ENCODE measurements around the gene STYX.

The STYX gene

DNA sequence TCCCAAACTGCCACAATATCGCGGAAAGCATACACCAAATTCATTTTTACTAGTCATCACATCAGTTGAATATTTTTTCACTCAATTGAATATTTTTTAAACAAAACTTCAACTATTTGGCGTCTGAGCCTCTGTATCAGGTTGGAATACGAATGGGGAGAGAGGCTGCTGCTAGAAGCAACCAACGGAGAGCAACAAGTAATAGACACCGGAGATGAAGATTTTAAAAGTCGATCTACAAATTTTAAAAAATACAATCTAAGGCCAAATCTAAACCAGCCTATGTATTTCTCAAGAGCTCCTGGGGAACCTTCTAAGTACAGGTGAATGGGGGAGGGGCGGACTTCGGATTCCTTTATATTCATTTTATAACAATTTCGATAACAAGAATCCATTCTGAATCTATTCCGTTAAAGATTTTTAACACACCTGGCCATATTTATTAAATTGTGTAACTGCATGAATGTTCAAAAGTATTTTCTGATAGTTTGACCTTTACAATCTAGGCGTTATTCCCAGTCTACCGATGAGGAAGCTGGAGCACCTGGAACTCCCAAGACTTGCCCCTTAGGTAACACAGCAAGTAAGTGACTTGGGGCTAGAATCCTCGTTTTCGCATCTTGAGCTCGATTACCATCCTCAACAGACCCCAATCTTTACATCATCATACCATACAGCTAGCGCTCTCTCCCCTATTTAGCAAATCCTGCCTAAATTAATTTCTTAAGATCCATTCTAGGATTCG, 60.2 kb downstream of the STYX start:
- DNase-seq (ENCODE audit: low read depth): no peak

- DNase-seq (ENCODE audit: low read depth): no peak
These were observed 60.8 kb downstream of the STYX start for GRCh38 chr14:52790756-52791222.

DNA sequence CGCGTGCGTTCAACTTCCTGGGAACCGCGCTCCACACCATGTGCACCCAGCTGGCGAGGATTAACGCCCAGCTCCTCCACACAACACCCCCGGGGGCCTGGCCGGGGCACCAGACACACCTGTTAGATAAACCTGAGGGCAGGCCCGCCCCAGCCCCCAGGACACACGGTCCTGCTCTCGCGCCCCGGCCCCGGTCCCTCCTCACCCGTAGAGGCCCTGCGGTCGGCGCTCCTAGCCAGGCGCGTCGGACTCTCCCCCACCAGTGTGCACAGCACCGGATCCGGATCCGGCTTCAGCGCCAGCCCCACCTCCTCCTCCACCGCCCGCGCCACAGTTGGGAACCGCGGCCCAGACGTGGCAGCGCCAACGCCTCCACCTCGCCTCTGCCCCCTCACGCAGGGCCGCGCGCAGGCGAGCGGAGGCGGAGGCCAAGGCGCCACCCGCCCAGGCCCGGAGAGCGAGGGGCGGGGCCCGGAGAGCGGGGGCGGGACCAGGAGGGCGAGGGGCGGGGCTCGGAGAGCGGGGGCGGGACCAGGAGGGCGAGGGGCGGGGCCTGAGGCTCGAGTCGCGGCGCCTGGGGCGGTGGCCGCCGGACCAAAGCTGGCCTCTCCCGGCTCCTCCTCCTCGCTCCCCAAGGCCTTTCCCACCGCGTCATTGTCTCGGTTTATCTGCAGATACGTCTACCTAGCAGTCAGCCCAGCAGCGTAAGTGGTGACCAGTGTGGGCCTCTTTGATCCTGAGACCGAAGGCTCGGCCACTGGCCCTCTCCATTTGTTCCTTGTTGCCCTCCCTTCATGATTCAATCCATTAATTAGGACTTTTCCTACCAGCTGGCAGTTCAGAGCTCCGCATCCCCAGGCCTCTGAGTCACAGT, 61.5 kb downstream of the STYX start, which contains the start of gene GNPNAT1:
Gene GNPNAT1 (minus strand): TSS at position 385 of the 874 bp plus-strand sequence. CDS start 6,957 bp downstream, outside the sequence.
- DNase-seq (ENCODE audit: low read depth): peak; percentile 80

DNA sequence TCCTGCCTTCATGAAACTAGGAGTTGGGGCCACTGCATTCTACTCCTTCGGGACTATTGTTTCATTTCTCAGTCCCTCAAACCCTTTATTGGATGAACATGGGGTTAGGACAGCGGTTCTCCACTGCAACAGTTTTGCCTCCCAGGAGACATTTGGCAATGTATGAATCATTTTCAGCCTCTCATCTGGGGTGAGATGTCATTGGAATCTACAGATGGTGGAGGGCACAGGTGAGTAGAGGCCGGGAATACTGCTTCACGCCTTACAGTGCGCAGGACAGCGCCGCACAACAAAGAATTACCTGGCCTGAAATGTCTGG, 62.1 kb downstream of the STYX start:
- no peak for DNase-seq (ENCODE audit: low read depth)

GRCh38 chr14:52793061-52793460, 63.1 kb downstream of the STYX start:
- DNase-seq (ENCODE audit: low read depth): no peak

DNA sequence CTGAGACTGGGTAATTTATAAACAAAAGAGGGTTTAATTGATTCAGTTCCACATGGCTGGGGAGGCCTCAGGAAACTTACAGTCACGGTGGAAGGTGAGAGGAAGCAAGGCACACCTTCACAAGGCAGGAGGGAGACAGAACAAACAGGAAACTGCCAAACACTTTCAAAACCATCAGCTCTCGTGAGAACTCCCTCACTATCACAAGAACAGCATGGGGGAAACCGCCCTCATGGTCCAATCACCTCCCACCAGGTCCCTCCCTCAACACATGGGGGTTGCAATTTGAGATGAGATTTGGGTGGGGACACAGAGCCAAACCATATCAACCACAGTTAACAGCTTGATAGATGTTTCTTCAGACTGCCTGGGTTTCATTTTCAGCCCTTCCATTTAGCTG, 67.7 kb downstream of the STYX start:
- DNase-seq (ENCODE audit: low read depth): no peak

- no peak for DNase-seq (ENCODE audit: low read depth)
These were observed 68.9 kb downstream of the STYX start for GRCh38 chr14:52798826-52799225.

DNA sequence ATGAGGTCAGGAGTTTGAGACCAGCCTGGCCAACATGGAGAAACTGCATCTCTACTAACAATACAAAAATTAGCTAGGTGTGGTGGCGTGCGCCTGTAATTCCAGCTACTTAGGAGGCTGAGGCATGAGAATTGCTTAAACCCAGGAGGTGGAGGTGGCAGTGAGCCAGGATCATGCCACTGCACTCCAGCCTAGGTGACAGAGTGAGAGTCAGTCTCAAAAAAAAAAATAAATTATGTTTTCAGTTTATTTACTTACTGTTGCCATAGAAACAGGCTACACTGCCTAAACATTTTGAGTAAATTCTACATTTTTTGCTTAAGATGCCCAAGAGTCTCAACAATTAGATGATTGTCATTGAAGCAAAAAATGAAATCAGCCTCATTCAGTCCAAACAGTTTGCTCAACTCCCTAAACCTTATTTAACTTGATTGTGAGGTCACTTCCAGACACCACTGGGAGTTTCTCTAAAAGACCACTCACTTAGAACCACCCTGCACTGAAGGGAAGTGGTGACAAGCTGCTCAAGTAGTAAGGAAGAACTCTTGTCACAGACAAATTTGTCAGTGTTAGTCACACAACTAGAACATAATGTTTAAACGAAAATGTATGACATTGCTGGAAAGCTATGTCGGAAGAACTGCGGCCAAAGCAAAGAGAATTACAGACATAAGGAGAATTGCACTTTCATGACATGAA, 71.2 kb downstream of the STYX start:
- no peak for DNase-seq (ENCODE audit: low read depth)

GRCh38 chr14:52802597-52802996, 72.6 kb downstream of the STYX start:
- DNase-seq (ENCODE audit: low read depth): no peak

DNA sequence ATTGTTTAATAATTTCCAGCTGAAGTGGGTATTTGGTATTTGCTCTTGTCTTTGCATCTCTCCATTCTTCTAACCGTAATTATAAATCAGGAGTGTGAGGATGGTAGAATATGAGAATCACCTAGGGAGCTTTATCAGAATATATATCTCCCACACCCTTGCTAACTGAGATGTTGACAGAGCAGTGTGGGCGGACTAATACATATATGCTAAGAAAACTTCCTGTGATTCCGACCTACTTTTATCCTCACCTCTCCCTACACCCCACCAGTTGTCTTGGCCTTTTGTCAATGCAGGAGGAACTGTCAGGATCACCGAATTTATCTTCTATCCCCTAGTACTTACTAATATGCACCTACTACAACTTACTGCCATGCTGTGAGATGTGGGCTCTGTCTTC, 76.1 kb downstream of the STYX start:
- no peak for DNase-seq (ENCODE audit: low read depth)

DNA sequence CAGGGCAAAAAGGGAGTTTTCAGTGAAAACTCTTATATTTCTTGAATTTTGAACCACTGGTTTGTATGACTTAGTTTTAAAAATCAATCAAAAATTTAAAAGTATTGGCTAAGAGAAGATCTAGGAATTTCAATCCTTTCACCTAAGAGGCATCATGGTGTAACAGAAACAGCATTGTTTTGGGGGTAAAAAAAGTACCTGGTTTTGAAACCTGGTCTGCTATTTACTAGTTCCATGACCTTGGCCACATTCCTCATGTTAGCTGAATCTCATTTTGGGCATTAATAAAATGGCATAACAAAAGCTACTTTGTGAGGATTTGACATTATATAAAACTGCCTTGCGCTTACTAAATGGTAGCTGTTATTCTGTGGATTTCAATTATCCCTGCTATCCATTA, 78.1 kb downstream of the STYX start:
- DNase-seq (ENCODE audit: low read depth): no peak

- DNase-seq (ENCODE audit: low read depth): no peak
These were observed 91.9 kb downstream of the STYX start for GRCh38 chr14:52821805-52822250.

- DNase-seq (ENCODE audit: low read depth): no peak
These were observed 94.5 kb downstream of the STYX start for GRCh38 chr14:52824462-52824861.

Data from activated T-cell treated with anti-CD3 and anti-CD28 coated beads for 48 hours (primary cell).